ENCODE measurements around the gene EOLA1. TPM values are rescaled to one million over a fixed set of nuclear protein-coding genes. Genes with fewer than 3 reads are reported as not detected.

EOLA1 gene
- total RNA-seq, 6 donors from 2014 or later, result 12.2 to 30.5 (median 17.2) TPM

GRCh38 chrX:149504226-149504914, 36.4 kb upstream of the EOLA1 start:
- DNase-seq, result peak in 1 of 2 donors; percentile 49
- ATAC-seq (ENCODE audit: low FRiP score in 2 of 2), result peak; percentile 37 to 64

DNA sequence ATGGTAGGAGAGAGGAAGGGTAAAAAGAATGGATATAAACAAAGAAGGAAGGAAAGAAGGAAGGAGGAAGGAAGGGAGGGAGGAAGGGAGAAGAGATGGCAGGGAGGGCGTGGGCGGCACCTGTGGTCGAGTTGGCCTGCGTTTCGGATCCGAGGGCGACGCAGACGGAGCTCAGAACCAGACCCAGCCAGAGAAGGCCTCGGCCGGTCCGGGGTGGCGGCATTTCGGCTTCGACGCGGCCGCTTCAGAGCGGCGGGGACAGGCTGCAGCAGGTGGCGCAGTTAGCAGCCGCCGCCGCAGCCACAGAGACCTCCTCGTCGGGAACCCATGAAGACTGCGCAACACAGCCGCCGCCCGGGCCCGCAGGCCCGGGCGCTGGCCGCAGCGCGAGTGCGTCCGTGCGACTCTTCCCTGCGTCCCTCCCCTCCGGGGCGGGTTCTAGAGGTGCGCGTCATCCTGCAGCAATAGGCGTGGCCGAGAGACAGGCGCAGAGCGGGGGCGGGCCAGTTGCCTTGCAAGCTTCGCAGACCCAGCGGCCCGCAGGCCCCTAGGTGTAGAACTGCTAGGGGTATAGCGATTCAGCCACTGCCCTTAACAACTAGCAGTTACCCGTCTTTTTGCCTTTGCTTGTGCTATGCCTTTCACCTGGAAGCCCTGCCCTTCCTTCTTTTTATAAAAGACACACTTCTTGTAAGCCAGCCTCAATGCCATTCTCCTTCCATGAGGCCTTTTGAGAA, 35.7 kb upstream of the EOLA1 start, which contains the start of gene IDS:
IDS (minus strand) TSS at position 392 of the 737 bp plus-strand sequence; CDS start at position 223, 169 bp downstream.
- DNase-seq (peak; percentile 92 to 94), ATAC-seq (ENCODE audit: low FRiP score in 2 of 2) (peak; percentile 91 to 96)
- 1 to 44% methylated on average over 15 to 44 of the region's 54 CpGs for WGBS, 2 donors
- H3K4me1 ChIP-seq, result peaks cover 0 to 7% (median 4%) of the 10 kb centered on the region in 4 donors
- H3K9me3 ChIP-seq, result no peaks in the 10 kb centered on the region
- H3K27ac ChIP-seq, result peak within 1 kb of the TSS; percentile 87 to 93 (median 90)
- H3K27me3 ChIP-seq, result no peaks in the 10 kb centered on the region
- TF ChIP-seq EP300 (IDR thresholded peaks at IDR 0.05) (no peak), POLR2A (IDR thresholded peaks at IDR 0.05) (peak; percentile 60 to 96 (median 86)), CTCF (IDR thresholded peaks at IDR 0.05) (peak in 1 of 6 experiments; percentile 7), POLR2AphosphoS5 (IDR thresholded peaks at IDR 0.05) (peak in 1 of 2 donors; percentile 82)
- H3K4me3 ChIP-seq, result peak within 1 kb of the TSS; percentile 34 to 73 (median 65)
- peaks cover 0 to 19% (median 0%) of the 10 kb centered on the region in 4 donors for H3K36me3 ChIP-seq

More at GRCh38 chrX:149504226-149504914, 36.4 kb upstream of the EOLA1 start:
- Histone ChIP-seq H3K4me1 (peaks cover 0 to 7% (median 4%) of the 10 kb centered on the region in 4 donors), H3K27me3 (no peaks in the 10 kb centered on the region), H3K9me3 (no peaks in the 10 kb centered on the region), H3K36me3 (peaks cover 0 to 24% (median 0%) of the 10 kb centered on the region in 4 donors), H3K27ac (peak overlapping the region; percentile 87 to 93 (median 90)), H3K4me3 (peak overlapping the region; percentile 34 to 73 (median 65))
- TF ChIP-seq POLR2AphosphoS5 (IDR thresholded peaks at IDR 0.05) (no peak), CTCF (IDR thresholded peaks at IDR 0.05) (peak in 5 of 6 experiments; percentile 11 to 46 (median 13))
- WGBS, 2 donors, result 36 to 54% methylated on average over 8 to 10 of the region's 10 CpGs

DNA sequence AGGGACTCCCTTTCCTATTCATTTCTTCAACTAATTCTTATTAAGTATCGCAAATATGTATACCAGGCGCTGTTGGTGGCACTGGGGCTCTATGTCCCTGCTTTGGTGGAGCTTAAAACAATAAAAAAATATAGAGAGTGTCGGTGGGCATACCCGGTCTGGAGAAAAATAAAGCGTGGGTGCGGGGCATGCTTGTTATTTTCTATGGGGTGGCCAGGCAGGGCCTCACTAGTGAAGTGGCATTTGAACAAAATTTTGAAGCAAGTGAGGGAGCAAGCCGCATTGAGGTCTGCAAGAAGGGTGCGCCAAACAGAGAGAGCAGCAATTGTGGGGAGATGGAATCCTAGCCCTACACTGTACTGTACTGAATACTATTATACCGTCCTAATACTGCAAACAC, 35.1 kb upstream of the EOLA1 start:
- ATAC-seq (ENCODE audit: low FRiP score in 2 of 2) (no peak), DNase-seq (no peak)
- Histone ChIP-seq H3K36me3 (peaks cover 0 to 13% (median 0%) of the 10 kb centered on the region in 4 donors), H3K4me1 (peaks cover 0 to 7% (median 4%) of the 10 kb centered on the region in 4 donors), H3K27me3 (no peaks in the 10 kb centered on the region), H3K4me3 (peak overlapping the region in 2 of 4 donors; percentile 67 to 73), H3K27ac (peak overlapping the region in 3 of 4 donors; percentile 87 to 91 (median 88)), H3K9me3 (no peaks in the 10 kb centered on the region)
- TF ChIP-seq EP300 (IDR thresholded peaks at IDR 0.05) (no peak), POLR2A (IDR thresholded peaks at IDR 0.05) (no peak), CTCF (IDR thresholded peaks at IDR 0.05) (no peak), POLR2AphosphoS5 (IDR thresholded peaks at IDR 0.05) (no peak)
- WGBS, 2 donors, result 84 to 87% methylated on average over 9 of the region's 9 CpGs

DNA sequence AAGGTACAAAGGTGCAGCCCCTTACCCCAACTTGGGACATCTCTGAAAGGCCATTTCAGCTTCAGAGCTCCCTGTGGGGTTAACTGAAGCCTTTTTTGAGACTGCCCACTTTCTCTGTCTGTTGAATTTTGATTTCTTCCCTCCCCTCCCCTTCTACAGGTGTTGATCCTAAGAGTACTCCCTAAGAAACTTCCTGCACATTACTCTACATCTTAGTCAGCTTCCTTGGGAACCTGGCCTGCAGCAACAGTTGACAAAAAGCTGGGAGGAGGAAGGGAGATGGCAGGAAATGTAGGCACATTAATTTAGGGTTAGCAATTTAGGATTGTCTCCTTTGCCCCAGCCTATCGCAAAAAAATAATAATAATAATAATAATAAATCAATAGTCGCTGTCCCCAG, 34.5 kb upstream of the EOLA1 start:
- H3K36me3 ChIP-seq, result peaks cover 0 to 8% (median 0%) of the 10 kb centered on the region in 4 donors
- H3K9me3 ChIP-seq, result no peaks in the 10 kb centered on the region
- WGBS, 2 donors, result 85 to 98% methylated on average over 2 of the region's 2 CpGs
- H3K4me1 ChIP-seq, result peaks cover 0 to 7% (median 4%) of the 10 kb centered on the region in 4 donors
- DNase-seq (no peak), ATAC-seq (ENCODE audit: low FRiP score in 2 of 2) (no peak)
- H3K27ac ChIP-seq, result no peak overlapping the region
- no peak overlapping the region for H3K4me3 ChIP-seq
- TF ChIP-seq POLR2AphosphoS5 (IDR thresholded peaks at IDR 0.05), result no peak
- TF ChIP-seq CTCF (IDR thresholded peaks at IDR 0.05), result no peak
- TF ChIP-seq POLR2A (IDR thresholded peaks at IDR 0.05), result no peak
- no peak for TF ChIP-seq EP300 (IDR thresholded peaks at IDR 0.05)
- no peaks in the 10 kb centered on the region for H3K27me3 ChIP-seq

Measured in upper lobe of left lung (tissue), 6 donors.